NCI-H187 treated with DMSO at 0.1 percent for 48 hours (cell line): ENCODE measurements around the gene FOXD4L3.
"Not testable (repeated sequence)": the region's sequence is repeated elsewhere in the genome, so short reads cannot be mapped to it uniquely, and the experiment has no call there.

ENCODE experiments used
- DNase-seq: peaks from one replicate; lab custom pipeline; 2025; lab: John Stamatoyannopoulos, UW

The FOXD4L3 gene

GRCh38 chr9:68302567-68302966, at the start of gene FOXD4L3:
Gene FOXD4L3 (plus strand): TSS chr9:68302867. CDS start chr9:68302952, 85 bp downstream.
- DNase-seq: not testable (repeated sequence)

- not testable (repeated sequence) for DNase-seq
Observed at GRCh38 chr9:68281041-68281440, 21.6 kb upstream of the FOXD4L3 start.

- not testable (repeated sequence) for DNase-seq
Observed at GRCh38 chr9:68303771-68304170, 1.1 kb downstream of the FOXD4L3 start.

- not testable (repeated sequence) for DNase-seq
Observed at GRCh38 chr9:68304212-68304611, 1.5 kb downstream of the FOXD4L3 start.

GRCh38 chr9:68304777-68305176, 2.1 kb downstream of the FOXD4L3 start:
- DNase-seq: not testable (repeated sequence)

GRCh38 chr9:68305680-68306285, 3.1 kb downstream of the FOXD4L3 start:
- not testable (repeated sequence) for DNase-seq

- not testable (repeated sequence) for DNase-seq
Observed at GRCh38 chr9:68306391-68306964, 3.8 kb downstream of the FOXD4L3 start.

- not testable (repeated sequence) for DNase-seq
Observed at GRCh38 chr9:68307127-68307526, 4.5 kb downstream of the FOXD4L3 start.

GRCh38 chr9:68307654-68308053, 5.0 kb downstream of the FOXD4L3 start:
- DNase-seq: not testable (repeated sequence)

- not testable (repeated sequence) for DNase-seq
Observed at GRCh38 chr9:68311208-68311607, 8.5 kb downstream of the FOXD4L3 start.

- not testable (repeated sequence) for DNase-seq
Observed at GRCh38 chr9:68318209-68318608, 15.5 kb downstream of the FOXD4L3 start.

GRCh38 chr9:68323749-68324148, 21.1 kb downstream of the FOXD4L3 start:
- DNase-seq: not testable (repeated sequence)

- DNase-seq: not testable (repeated sequence)
Observed at GRCh38 chr9:68324518-68324917, 21.9 kb downstream of the FOXD4L3 start.

- DNase-seq: not testable (repeated sequence)
Observed at GRCh38 chr9:68329106-68329505, 26.4 kb downstream of the FOXD4L3 start.

- not testable (repeated sequence) for DNase-seq
Observed at GRCh38 chr9:68330531-68331173, 28.0 kb downstream of the FOXD4L3 start.

- DNase-seq: not testable (repeated sequence)
Observed at GRCh38 chr9:68332122-68332521, 29.5 kb downstream of the FOXD4L3 start.

GRCh38 chr9:68335935-68336334, 33.3 kb downstream of the FOXD4L3 start:
- not testable (repeated sequence) for DNase-seq

GRCh38 chr9:68336639-68337339, 34.1 kb downstream of the FOXD4L3 start:
- not testable (repeated sequence) for DNase-seq

GRCh38 chr9:68338000-68338399, 35.3 kb downstream of the FOXD4L3 start:
- not testable (repeated sequence) for DNase-seq

GRCh38 chr9:68342265-68343025, 39.8 kb downstream of the FOXD4L3 start:
- DNase-seq: not testable (repeated sequence)

- DNase-seq: not testable (repeated sequence)
Observed at GRCh38 chr9:68343242-68343641, 40.6 kb downstream of the FOXD4L3 start.

GRCh38 chr9:68343992-68344391, 41.3 kb downstream of the FOXD4L3 start:
- not testable (repeated sequence) for DNase-seq
